Astrocyte (in vitro differentiated cells and primary cell): Measurements from ENCODE around the gene BICDL2. TPM values are rescaled to one million over a fixed set of nuclear protein-coding genes. Genes with fewer than 3 reads are reported as not detected.
"Not testable (repeated sequence)": the region's sequence is repeated elsewhere in the genome, so short reads cannot be mapped to it uniquely, and the experiment has no call there.

Experiments
- DNase-seq: peaks from one replicate; pipeline ENCODE4 v3.0.0-alpha.2; 2010; ENCODE audit warnings: low read depth
- FAIRE-seq: peaks from 2 replicates; lab custom pipeline; 2011; peaks lifted over from hg19 to GRCh38; lab: Jason Lieb, UNC
- H2AFZ ChIP-seq: 2 replicates; pipeline ENCODE4 v1.6.0; 2012; ENCODE audit warnings: low read depth, low read length, inconsistent platforms
- H3K27ac ChIP-seq: 2 replicates; pipeline ENCODE4 v1.5.1; 2011; ENCODE audit warnings: low read depth, low read length, inconsistent platforms
- H3K27me3 ChIP-seq: 2 replicates; pipeline ENCODE4 v1.6.0; 2011; ENCODE audit warnings: low read length, inconsistent platforms; ENCODE audit not compliant: insufficient read depth
- H3K36me3 ChIP-seq: 2 replicates; pipeline ENCODE4 v1.5.1; 2011; ENCODE audit warnings: low read length, inconsistent platforms; ENCODE audit not compliant: insufficient read depth
- H3K4me1 ChIP-seq: 2 replicates; pipeline ENCODE4 v1.5.1; 2011; ENCODE audit warnings: low read length, inconsistent platforms; ENCODE audit not compliant: insufficient read depth
- H3K4me2 ChIP-seq: 2 replicates; pipeline ENCODE4 v1.6.0; 2012; ENCODE audit warnings: low read length, inconsistent platforms
- H3K4me3 ChIP-seq: 2 replicates; pipeline ENCODE4 v1.5.1; 2011; ENCODE audit warnings: low read depth, mild to moderate bottlenecking, low read length, inconsistent platforms; ENCODE audit not compliant: insufficient read depth
- H3K79me2 ChIP-seq: 2 replicates; pipeline ENCODE4 v1.6.0; 2012; ENCODE audit warnings: mild to moderate bottlenecking, low read length, inconsistent platforms; ENCODE audit not compliant: insufficient read depth
- H3K9ac ChIP-seq: 2 replicates; pipeline ENCODE4 v1.6.0; 2012; ENCODE audit warnings: mild to moderate bottlenecking, low read length, inconsistent platforms
- H3K9me3 ChIP-seq: 2 replicates; pipeline ENCODE4 v1.5.1; 2012; ENCODE audit warnings: low read depth, mild to moderate bottlenecking, low read length, inconsistent platforms; ENCODE audit not compliant: insufficient read depth
- H4K20me1 ChIP-seq: 2 replicates; pipeline ENCODE4 v1.6.0; 2012; ENCODE audit warnings: low read length, inconsistent platforms; ENCODE audit not compliant: insufficient read depth
- H3K27ac Mint-ChIP-seq: one replicate; pipeline ENCODE4 v1.8.0; 2021; ENCODE audit warnings: mild to moderate bottlenecking, mixed read lengths; ENCODE audit not compliant: unreplicated experiment
- H3K27me3 Mint-ChIP-seq: one replicate; pipeline ENCODE4 v1.8.0; 2021; ENCODE audit warnings: low read depth, mixed read lengths; ENCODE audit not compliant: unreplicated experiment
- H3K36me3 Mint-ChIP-seq: one replicate; pipeline ENCODE4 v1.8.0; 2021; ENCODE audit warnings: low read depth, mixed read lengths; ENCODE audit not compliant: unreplicated experiment
- H3K4me1 Mint-ChIP-seq: one replicate; pipeline ENCODE4 v1.8.0; 2021; ENCODE audit warnings: low read depth, mixed read lengths; ENCODE audit not compliant: unreplicated experiment
- H3K4me3 Mint-ChIP-seq: one replicate; pipeline ENCODE4 v1.8.0; 2021; ENCODE audit warnings: mild to moderate bottlenecking, moderate library complexity, mixed read lengths; ENCODE audit not compliant: unreplicated experiment
- H3K9me3 Mint-ChIP-seq: one replicate; pipeline ENCODE4 v1.8.0; 2021; ENCODE audit warnings: mild to moderate bottlenecking, mixed read lengths; ENCODE audit not compliant: unreplicated experiment
- EZH2 ChIP-seq: IDR thresholded peaks from 2 replicates; pipeline ENCODE4 v1.6.1; 2012; ENCODE audit warnings: mild to moderate bottlenecking, low read length, inconsistent platforms; ENCODE audit not compliant: insufficient read depth
- total RNA-seq: library from RNA; stranded (reverse); gene quantifications from 2 replicates; pipeline ENCODE4 v1.2.1, GENCODE V29; 2021
- TF ChIP-seq, protein P1 (sequence below): IDR thresholded peaks from 2 replicates; pipeline ENCODE4 v1.5.1; 2011; ENCODE audit warnings: low read depth, mild to moderate bottlenecking, inconsistent platforms, low read length, moderate library complexity; ENCODE audit not compliant: insufficient read depth

The BICDL2 gene
- total RNA-seq, 1 donor from 2014 or later: 0.16 TPM

DNA sequence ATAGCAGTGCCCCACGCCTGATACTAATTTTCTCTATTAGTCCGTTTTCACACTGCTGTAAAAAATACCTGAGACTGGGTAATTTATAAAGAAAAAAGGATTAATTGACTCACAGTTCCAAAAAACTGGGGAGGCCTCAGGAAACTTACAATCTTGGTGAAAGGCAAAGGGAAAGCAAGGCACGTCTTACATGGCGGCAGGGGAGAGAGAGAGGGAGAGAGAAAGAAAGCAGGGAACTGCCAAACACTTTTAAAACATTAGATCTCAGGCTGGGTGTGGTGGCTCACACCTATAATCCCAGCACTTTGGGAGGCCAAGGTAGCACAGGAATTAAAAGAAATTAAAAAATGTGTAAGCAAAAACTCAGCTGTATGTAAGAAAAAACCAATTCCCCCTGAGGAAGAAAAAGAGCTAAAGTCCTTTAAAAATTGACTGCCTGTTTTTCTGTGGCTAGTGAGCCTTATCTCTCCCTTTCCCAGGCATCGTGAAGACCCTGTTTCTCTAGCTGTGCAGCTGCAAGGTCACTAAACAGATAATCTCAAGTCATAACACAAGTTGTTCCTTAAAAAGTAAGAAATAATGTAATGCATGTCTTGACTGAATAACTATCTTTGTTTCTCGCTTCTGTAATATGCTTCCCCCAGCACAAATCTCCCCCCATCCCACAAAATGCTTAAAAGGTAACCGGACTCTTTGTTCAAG lies 48.4 kb upstream of the BICDL2 start:
- no peak for FAIRE-seq
- no peak overlapping the region for H3K27ac Mint-ChIP-seq
- peaks cover 19% of the 10 kb centered on the region for H3K27me3 Mint-ChIP-seq
- H3K27ac ChIP-seq: no peak overlapping the region
- H3K36me3 Mint-ChIP-seq: no peaks in the 10 kb centered on the region
- no peaks in the 10 kb centered on the region for H3K79me2 ChIP-seq
- H3K27me3 ChIP-seq: peaks cover 12% of the 10 kb centered on the region
- H2AFZ ChIP-seq: no peak overlapping the region
- H3K4me2 ChIP-seq: no peak overlapping the region
- no peaks in the 10 kb centered on the region for H3K4me1 ChIP-seq
- no peak for DNase-seq
- no peak overlapping the region for H3K4me3 Mint-ChIP-seq
- H3K36me3 ChIP-seq: no peaks in the 10 kb centered on the region
- no peak for TF ChIP-seq EZH2
- TF ChIP-seq, protein P1, sequence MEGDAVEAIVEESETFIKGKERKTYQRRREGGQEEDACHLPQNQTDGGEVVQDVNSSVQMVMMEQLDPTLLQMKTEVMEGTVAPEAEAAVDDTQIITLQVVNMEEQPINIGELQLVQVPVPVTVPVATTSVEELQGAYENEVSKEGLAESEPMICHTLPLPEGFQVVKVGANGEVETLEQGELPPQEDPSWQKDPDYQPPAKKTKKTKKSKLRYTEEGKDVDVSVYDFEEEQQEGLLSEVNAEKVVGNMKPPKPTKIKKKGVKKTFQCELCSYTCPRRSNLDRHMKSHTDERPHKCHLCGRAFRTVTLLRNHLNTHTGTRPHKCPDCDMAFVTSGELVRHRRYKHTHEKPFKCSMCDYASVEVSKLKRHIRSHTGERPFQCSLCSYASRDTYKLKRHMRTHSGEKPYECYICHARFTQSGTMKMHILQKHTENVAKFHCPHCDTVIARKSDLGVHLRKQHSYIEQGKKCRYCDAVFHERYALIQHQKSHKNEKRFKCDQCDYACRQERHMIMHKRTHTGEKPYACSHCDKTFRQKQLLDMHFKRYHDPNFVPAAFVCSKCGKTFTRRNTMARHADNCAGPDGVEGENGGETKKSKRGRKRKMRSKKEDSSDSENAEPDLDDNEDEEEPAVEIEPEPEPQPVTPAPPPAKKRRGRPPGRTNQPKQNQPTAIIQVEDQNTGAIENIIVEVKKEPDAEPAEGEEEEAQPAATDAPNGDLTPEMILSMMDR: no peak
- H3K4me3 ChIP-seq: no peak overlapping the region
- H4K20me1 ChIP-seq: no peaks in the 10 kb centered on the region
- peaks cover 4% of the 10 kb centered on the region for H3K9me3 Mint-ChIP-seq
- no peak overlapping the region for H3K9ac ChIP-seq
- no peaks in the 10 kb centered on the region for H3K9me3 ChIP-seq
- peaks cover 8% of the 10 kb centered on the region for H3K4me1 Mint-ChIP-seq

GRCh38 chr16:3084491-3084890 lies 47.7 kb upstream of the BICDL2 start:
- Histone ChIP-seq H3K79me2 (no peaks in the 10 kb centered on the region), H4K20me1 (no peaks in the 10 kb centered on the region), H3K27ac (no peak overlapping the region), H3K9ac (no peak overlapping the region), H3K4me3 (no peak overlapping the region), H3K27me3 (peaks cover 14% of the 10 kb centered on the region), H3K4me2 (no peak overlapping the region), H3K9me3 (no peaks in the 10 kb centered on the region), H2AFZ (no peak overlapping the region), H3K36me3 (no peaks in the 10 kb centered on the region), H3K4me1 (no peaks in the 10 kb centered on the region)
- no peak overlapping the region for H3K4me3 Mint-ChIP-seq
- FAIRE-seq (no peak), DNase-seq (no peak)
- no peaks in the 10 kb centered on the region for H3K36me3 Mint-ChIP-seq
- no peak overlapping the region for H3K27ac Mint-ChIP-seq
- H3K4me1 Mint-ChIP-seq: peaks cover 8% of the 10 kb centered on the region
- H3K9me3 Mint-ChIP-seq: peaks cover 4% of the 10 kb centered on the region
- TF ChIP-seq, protein P1: no peak
- no peak for TF ChIP-seq EZH2
- H3K27me3 Mint-ChIP-seq: peaks cover 24% of the 10 kb centered on the region

DNA sequence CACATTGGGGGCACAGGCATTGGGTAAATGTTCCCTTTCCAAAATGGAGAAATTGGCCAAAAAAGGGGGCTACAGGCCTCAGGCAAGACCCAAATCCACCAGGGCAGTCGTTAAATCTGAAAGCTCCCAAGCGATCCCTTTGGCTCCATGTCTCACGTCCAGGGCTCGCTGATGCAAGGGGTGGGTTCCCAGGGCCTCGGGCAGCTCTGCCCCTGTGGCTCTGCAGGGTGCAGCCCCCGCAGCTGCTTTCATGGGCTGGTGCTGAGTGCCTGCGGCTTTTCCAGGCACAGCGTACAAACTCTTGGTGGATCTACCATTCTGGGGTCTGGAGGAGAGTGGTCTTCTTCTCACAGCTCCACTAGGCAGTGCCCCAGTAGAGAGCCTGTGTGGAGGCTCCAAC lies 46.7 kb upstream of the BICDL2 start:
- peaks cover 24% of the 10 kb centered on the region for H3K27me3 Mint-ChIP-seq
- not testable (repeated sequence) for DNase-seq, H3K36me3 Mint-ChIP-seq, H3K9ac ChIP-seq, H3K9me3 ChIP-seq, H3K79me2 ChIP-seq, H3K4me3 Mint-ChIP-seq, H3K4me1 ChIP-seq, H3K4me3 ChIP-seq, H2AFZ ChIP-seq, H3K27ac Mint-ChIP-seq, H3K4me1 Mint-ChIP-seq, H3K4me2 ChIP-seq, H3K9me3 Mint-ChIP-seq, H3K27ac ChIP-seq, H3K36me3 ChIP-seq, H4K20me1 ChIP-seq, FAIRE-seq
- peaks cover 20% of the 10 kb centered on the region for H3K27me3 ChIP-seq

GRCh38 chr16:3081957-3082356 lies 45.2 kb upstream of the BICDL2 start:
- H3K9me3 Mint-ChIP-seq, H3K36me3 ChIP-seq, H3K27ac ChIP-seq, H3K4me2 ChIP-seq, H3K9me3 ChIP-seq, H3K4me1 Mint-ChIP-seq, FAIRE-seq, H3K36me3 Mint-ChIP-seq, H3K4me1 ChIP-seq, H3K79me2 ChIP-seq, H3K4me3 Mint-ChIP-seq, H2AFZ ChIP-seq, H3K27ac Mint-ChIP-seq, H3K9ac ChIP-seq, H3K4me3 ChIP-seq, H4K20me1 ChIP-seq, DNase-seq: not testable (repeated sequence)
- H3K27me3 Mint-ChIP-seq: peaks cover 17% of the 10 kb centered on the region
- peaks cover 22% of the 10 kb centered on the region for H3K27me3 ChIP-seq
